WI38 (cell line): Measurements from ENCODE around the gene GNAT1.

Experiments used
- H3K4me3 ChIP-seq: 2 replicates; pipeline ENCODE4 v1.5.1; 2011; ENCODE audit warnings: low read depth, mild to moderate bottlenecking, control low read depth, low read length
- CTCF ChIP-seq: IDR thresholded peaks from 2 replicates; pipeline ENCODE4 v1.5.1; 2012; ENCODE audit warnings: low read depth, mild to moderate bottlenecking, control low read depth, low read length

Gene GNAT1

GRCh38 chr3:50211930-50212329, 20.5 kb downstream of the GNAT1 start:
- no peak overlapping the region for H3K4me3 ChIP-seq
- TF ChIP-seq CTCF: no peak

GRCh38 chr3:50212502-50212901, 21.1 kb downstream of the GNAT1 start:
- H3K4me3 ChIP-seq: no peak overlapping the region
- TF ChIP-seq CTCF: no peak; the same call in 1 of the 2 replicates

- H3K4me3 ChIP-seq: no peak overlapping the region
- no peak for TF ChIP-seq CTCF
Observed at GRCh38 chr3:50212971-50213370, 21.6 kb downstream of the GNAT1 start.

GRCh38 chr3:50213373-50213772, 22.0 kb downstream of the GNAT1 start:
- no peak for TF ChIP-seq CTCF

GRCh38 chr3:50214824-50215223, 23.4 kb downstream of the GNAT1 start:
- no peak for TF ChIP-seq CTCF
- H3K4me3 ChIP-seq: no peak overlapping the region

More at GRCh38 chr3:50213373-50213772, 22.0 kb downstream of the GNAT1 start:
- no peak overlapping the region for H3K4me3 ChIP-seq

- no peak for TF ChIP-seq CTCF
Observed at GRCh38 chr3:50215529-50215928, 24.1 kb downstream of the GNAT1 start.

GRCh38 chr3:50217681-50218080, 26.3 kb downstream of the GNAT1 start:
- TF ChIP-seq CTCF: no peak
- no peak overlapping the region for H3K4me3 ChIP-seq

More at GRCh38 chr3:50215529-50215928, 24.1 kb downstream of the GNAT1 start:
- H3K4me3 ChIP-seq: no peak overlapping the region
